MCF 10A (cell line): ENCODE data around the gene ESPNL. TPM values are rescaled to one million over a fixed set of nuclear protein-coding genes. Genes with fewer than 3 reads are reported as not detected.
A peak's percentile ranks its signal among the peaks of the same experiment; 100 is the strongest.

ENCODE experiments used
- BruUV-seq: library from RNA; stranded (reverse); fragments of 400-500 nt; replicated peaks from 2 replicates; lab custom pipeline; 2021; lab: Mats Ljungman, UMichigan
- CTCF ChIA-PET: fragments of 300-600 bp; sonication (Branson Sonifier 250); formaldehyde crosslinking; extraction: SDS; loops from one replicate; lab custom pipeline; 2021; ENCODE audit warnings: antibody characterized with exemption, inconsistent platforms; lab: Yijun Ruan, JAX
- POLR2A ChIA-PET: fragments of 300-600, 350-650 bp; sonication (Branson Sonifier 250); formaldehyde crosslinking; extraction: SDS; loops from one replicate; lab custom pipeline; 2020; ENCODE audit warnings: antibody characterized with exemption, inconsistent platforms; lab: Yijun Ruan, JAX
- DNase-seq: peaks from one replicate; pipeline ENCODE4 v3.0.0-alpha.2; 2018; ENCODE audit not compliant: unreplicated experiment
- H3K27ac Mint-ChIP-seq: one replicate; pipeline ENCODE4 v1.8.0; 2022; ENCODE audit warnings: mild to moderate bottlenecking, low read depth, mixed read lengths; ENCODE audit not compliant: unreplicated experiment
- H3K27me3 Mint-ChIP-seq: one replicate; pipeline ENCODE4 v1.8.0; 2022; ENCODE audit warnings: mixed read lengths; ENCODE audit not compliant: insufficient read depth, unreplicated experiment
- H3K36me3 Mint-ChIP-seq: one replicate; pipeline ENCODE4 v1.8.0; 2022; ENCODE audit warnings: mild to moderate bottlenecking, moderate library complexity, mixed read lengths; ENCODE audit not compliant: insufficient read depth, unreplicated experiment
- H3K4me1 Mint-ChIP-seq: one replicate; pipeline ENCODE4 v1.8.0; 2022; ENCODE audit warnings: mixed read lengths; ENCODE audit not compliant: insufficient read depth, unreplicated experiment
- H3K4me3 Mint-ChIP-seq: one replicate; pipeline ENCODE4 v1.8.0; 2022; ENCODE audit warnings: mild to moderate bottlenecking, moderate library complexity, mixed read lengths; ENCODE audit not compliant: unreplicated experiment
- H3K9me3 Mint-ChIP-seq: one replicate; pipeline ENCODE4 v1.8.0; 2022; ENCODE audit warnings: mixed read lengths; ENCODE audit not compliant: unreplicated experiment
- CTCF ChIP-seq: fragments of 200-600 bp; IDR thresholded peaks from one replicate; pipeline ENCODE4 v1.8.0; 2022; ENCODE audit warnings: antibody characterized with exemption, mild to moderate bottlenecking; ENCODE audit not compliant: unreplicated experiment
- intact Hi-C: fragments of 100-400 bp; cut with micrococcal nuclease; formaldehyde crosslinking; loops from 2 replicates; pipeline ENCODE4 v1.14.1; 2022
- total RNA-seq: library from RNA; stranded (reverse); gene quantifications from 2 replicates; pipeline ENCODE4 v1.2.3, GENCODE V29; 2022

Gene ESPNL
- total RNA-seq, 1 experiment from 2014 or later = not detected

GRCh38 chr2:238097988-238098871 lies 1.9 kb upstream of the ESPNL start:
- ChIA-PET POLR2A (interaction anchor here (0.8 to 1.4 kb wide), 2 partner anchors 11 to 36 kb away, joined by 3 to 5 read pairs; no protein-coding TSS in a partner anchor), CTCF (no interaction called here)
- Mint-ChIP-seq H3K27ac (no peak overlapping the region), H3K27me3 (no peaks in the 10 kb centered on the region), H3K4me3 (no peak overlapping the region), H3K9me3 (no peaks in the 10 kb centered on the region), H3K4me1 (no peaks in the 10 kb centered on the region), H3K36me3 (no peaks in the 10 kb centered on the region)
- peak; percentile 92 for DNase-seq
- intact Hi-C loops = no loop called here
- no TSS peak for BruUV-seq
- TF ChIP-seq CTCF = no peak

- Mint-ChIP-seq H3K4me1 (no peaks in the 10 kb centered on the region), H3K27ac (no peak overlapping the region), H3K4me3 (no peak overlapping the region), H3K27me3 (no peaks in the 10 kb centered on the region), H3K36me3 (no peaks in the 10 kb centered on the region), H3K9me3 (no peaks in the 10 kb centered on the region)
- intact Hi-C loops = no loop called here
- ChIA-PET POLR2A (interaction anchor here (0.8 to 1.4 kb wide), 2 partner anchors 10 to 37 kb away, joined by 3 to 5 read pairs; no protein-coding TSS in a partner anchor), CTCF (no interaction called here)
- no peak for DNase-seq
- no TSS peak for BruUV-seq
- TF ChIP-seq CTCF = no peak
These were observed 1.0 kb upstream of the ESPNL start for GRCh38 chr2:238098901-238099713.

- TF ChIP-seq CTCF = no peak
- BruUV-seq = no TSS peak
- no peak overlapping the region for H3K27ac Mint-ChIP-seq
- CTCF ChIA-PET = no interaction called here
- H3K27me3 Mint-ChIP-seq = no peaks in the 10 kb centered on the region
- DNase-seq = no peak
- no peaks in the 10 kb centered on the region for H3K9me3 Mint-ChIP-seq
- H3K36me3 Mint-ChIP-seq = no peaks in the 10 kb centered on the region
- POLR2A ChIA-PET = interaction anchor here (0.6 to 1.4 kb wide), 2 partner anchors 9 to 65 kb away, joined by 4 to 5 read pairs; no protein-coding TSS in a partner anchor
- intact Hi-C loops = no loop called here
- H3K4me3 Mint-ChIP-seq = no peak overlapping the region
- no peaks in the 10 kb centered on the region for H3K4me1 Mint-ChIP-seq
These were observed 459 bp upstream of the ESPNL start for GRCh38 chr2:238099714-238100048.
